AG10803 (cell line): ENCODE measurements around the gene PIEZO1.
A peak's percentile ranks its signal among the peaks of the same experiment; 100 is the strongest.

Experiments
- DNase-seq: peaks from one replicate; pipeline ENCODE4 v3.0.0; 2010; ENCODE audit warnings: low read depth
- H3K4me3 ChIP-seq: 2 replicates; pipeline ENCODE4 v1.5.1; 2011; ENCODE audit warnings: mild to moderate bottlenecking, low read length, control low read depth
- TF ChIP-seq, protein P1 (sequence below): conservative IDR thresholded peaks from 2 replicates; pipeline ENCODE4 v1.5.1; 2011; ENCODE audit warnings: mild to moderate bottlenecking, low read length, control low read depth, inconsistent platforms

The PIEZO1 gene

DNA sequence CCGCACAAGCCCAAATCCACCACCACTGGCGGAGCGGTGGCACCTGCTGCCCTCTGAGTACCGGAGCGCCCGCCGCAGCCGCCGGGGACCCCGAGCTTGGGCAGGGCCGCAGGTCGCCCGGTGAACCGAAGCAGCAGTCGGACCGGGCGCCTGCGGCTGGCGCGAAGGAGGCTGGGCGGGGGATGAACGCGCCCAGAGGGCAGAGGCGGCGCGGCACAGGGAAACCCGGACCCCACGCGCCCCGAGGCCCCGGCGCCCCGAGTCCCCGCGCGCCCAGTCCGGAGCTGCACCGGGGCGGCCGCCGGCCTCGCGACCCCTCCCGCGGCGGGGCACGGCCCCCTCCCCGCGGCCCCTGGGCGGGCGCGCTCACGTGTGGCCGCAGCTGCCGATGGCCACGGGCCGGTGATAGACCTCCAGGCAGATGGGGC is 79.2 kb downstream of the PIEZO1 start:
- DNase-seq = no peak
- TF ChIP-seq, protein P1, sequence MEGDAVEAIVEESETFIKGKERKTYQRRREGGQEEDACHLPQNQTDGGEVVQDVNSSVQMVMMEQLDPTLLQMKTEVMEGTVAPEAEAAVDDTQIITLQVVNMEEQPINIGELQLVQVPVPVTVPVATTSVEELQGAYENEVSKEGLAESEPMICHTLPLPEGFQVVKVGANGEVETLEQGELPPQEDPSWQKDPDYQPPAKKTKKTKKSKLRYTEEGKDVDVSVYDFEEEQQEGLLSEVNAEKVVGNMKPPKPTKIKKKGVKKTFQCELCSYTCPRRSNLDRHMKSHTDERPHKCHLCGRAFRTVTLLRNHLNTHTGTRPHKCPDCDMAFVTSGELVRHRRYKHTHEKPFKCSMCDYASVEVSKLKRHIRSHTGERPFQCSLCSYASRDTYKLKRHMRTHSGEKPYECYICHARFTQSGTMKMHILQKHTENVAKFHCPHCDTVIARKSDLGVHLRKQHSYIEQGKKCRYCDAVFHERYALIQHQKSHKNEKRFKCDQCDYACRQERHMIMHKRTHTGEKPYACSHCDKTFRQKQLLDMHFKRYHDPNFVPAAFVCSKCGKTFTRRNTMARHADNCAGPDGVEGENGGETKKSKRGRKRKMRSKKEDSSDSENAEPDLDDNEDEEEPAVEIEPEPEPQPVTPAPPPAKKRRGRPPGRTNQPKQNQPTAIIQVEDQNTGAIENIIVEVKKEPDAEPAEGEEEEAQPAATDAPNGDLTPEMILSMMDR = no peak
- H3K4me3 ChIP-seq = peak overlapping the region; percentile 62

GRCh38 chr16:88705076-88705684 is 79.8 kb downstream of the PIEZO1 start:
- peak overlapping the region; percentile 62 for H3K4me3 ChIP-seq
- DNase-seq = peak; percentile 37
- TF ChIP-seq, protein P1 = no peak

DNA sequence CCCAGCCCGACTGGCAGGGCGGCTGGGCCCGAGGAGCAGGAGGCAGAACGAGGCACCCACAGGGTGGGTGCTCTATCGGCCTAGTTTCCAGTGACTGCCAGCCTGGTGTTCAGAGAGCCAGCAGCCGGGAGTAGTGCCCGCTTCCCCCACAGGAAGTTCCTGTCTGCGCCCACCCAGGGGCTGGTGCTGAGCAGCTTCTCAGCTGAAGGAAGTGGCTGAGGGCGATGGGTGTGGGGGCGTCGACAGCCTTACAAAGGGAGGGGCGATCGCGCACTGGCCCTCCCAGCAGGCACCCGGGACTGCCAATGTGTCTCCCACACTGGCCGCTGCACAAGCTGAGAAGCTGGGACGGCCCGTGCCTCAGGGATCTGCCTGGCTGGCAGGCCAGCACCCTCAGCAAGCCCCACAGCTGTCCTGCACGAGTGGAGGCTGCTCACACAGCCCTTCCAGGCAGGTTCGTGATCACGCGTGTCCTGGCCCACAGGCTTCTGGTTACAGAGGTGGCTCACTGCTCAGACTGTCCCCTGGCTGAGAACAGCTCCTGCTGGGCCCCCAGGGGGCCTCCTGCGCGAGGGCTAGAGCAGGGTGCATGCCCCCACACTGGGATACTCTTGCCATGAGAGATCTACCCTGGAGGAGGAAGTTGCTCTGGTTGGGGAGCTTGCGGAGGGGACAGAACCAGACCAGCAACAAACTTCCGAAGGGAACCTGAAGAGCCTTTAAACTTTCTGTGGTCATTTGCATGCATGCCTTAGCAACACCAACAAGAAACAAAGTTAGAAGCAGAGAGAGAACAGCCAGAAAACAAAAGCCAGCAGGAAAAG is 81.3 kb downstream of the PIEZO1 start:
- H3K4me3 ChIP-seq = no peak overlapping the region
- no peak for DNase-seq
- TF ChIP-seq, protein P1 = no peak

DNA sequence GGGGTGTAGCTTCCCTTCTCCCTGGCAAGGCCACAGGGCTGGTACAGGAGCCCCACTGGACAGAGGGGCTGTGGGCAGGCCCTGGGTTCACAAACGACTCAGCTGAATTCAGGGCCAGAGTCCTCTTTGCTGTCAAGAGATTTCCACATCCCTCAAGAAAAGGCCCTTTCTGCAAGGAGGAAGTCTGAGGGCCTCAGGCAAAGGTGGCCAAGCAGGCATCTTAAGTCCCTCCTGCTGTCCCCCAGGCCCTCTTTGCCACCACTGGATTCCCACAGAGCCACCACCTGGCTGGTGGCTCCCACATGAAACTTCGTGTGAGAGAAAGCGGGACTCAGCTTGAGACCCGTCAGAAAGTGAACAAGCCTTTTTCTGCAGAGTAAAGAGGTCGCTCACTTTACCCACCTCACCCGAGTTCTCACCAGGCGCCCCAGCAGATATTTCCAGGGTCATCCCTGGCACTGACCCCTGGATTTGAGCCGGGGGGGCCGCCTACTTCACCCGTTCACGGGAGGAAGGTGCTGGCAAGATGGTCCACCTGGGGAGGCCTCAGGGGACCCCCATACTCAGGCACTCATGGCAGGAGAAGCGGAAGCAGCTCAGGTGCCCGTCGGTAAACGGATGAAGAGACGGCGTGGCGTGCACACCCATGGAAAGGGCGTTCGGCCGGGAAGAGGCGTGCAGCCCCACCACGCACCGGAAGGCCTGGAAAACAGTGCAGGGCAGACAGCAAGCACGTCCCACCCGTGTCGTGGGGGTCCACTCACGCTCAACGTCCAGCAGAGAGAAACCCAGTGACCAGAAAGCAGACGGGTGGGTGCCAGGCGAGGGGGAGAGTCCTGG is 82.4 kb downstream of the PIEZO1 start:
- no peak for DNase-seq
- TF ChIP-seq, protein P1 = no peak
- no peak overlapping the region for H3K4me3 ChIP-seq

- TF ChIP-seq, protein P1 = no peak
- H3K4me3 ChIP-seq = no peak overlapping the region
- DNase-seq = no peak
Observed at GRCh38 chr16:88701581-88702370, 83.2 kb downstream of the PIEZO1 start.

DNA sequence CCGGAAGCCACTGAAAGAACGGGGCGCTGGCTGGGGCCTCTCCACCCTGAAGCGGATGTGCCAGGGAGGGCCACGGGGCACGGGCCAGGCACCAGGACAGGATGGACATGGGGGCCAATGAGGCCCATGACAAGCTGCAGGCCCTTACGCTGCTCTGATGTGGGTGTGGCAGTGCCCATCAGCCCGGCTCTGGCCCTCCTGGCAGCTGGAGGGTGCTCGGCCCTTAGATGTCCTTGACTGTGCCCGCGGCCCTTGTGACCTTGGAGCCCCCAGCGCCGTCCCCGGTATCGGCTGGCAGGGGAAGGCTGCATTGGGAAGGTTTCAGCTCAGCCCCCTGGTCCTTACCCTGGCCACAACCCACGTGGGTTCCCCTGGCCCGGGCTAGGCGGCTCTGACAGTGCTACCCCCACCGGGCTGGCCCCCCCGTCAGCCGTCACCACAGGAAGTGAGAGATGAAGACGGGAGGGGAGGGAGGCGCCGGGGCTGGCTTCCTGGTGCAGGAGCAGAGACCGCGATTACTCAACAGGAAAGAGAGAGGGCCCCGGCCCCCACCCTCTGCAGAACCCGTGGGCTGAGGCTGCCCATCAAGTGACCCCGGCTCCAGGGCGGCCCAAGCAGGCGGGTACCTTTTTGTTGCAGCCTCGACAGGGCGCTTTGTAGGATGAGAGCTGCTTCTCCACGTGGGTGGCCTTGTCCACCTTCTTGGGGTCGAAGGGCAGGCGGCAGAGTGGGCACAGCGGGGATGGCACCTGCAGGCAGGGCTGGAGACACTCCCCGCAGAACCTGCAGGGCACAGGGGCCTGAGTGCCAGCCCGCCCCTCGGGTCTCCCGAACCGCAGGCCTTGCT is 84.2 kb downstream of the PIEZO1 start:
- TF ChIP-seq, protein P1 = no peak
- peak; percentile 59 for DNase-seq
- no peak overlapping the region for H3K4me3 ChIP-seq
